ENCODE data around the gene PITX1.

DNA sequence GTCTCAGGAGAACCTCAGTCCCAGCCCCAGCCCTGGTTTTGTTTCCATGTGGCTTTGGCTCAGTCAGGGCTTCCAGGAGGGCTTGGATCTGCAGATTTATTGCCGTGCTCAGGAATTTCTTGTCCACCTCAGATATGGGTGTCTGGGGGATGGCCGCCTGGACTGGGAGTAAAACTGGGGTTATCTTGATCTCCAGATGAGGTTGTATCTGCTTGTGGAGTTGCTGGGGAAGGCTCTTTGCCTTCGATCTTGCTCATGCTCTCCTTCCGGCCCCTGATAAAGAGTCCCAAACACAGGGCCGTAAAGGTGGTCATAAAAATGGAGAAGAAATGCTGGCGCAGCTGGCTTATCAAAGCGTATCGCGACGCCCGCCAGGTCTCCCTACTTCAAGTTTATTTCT is 17.8 kb upstream of the PITX1 start:
- TF ChIP-seq ZNF274 (IDR thresholded peaks at IDR 0.05; ENCODE audit: low read depth, low read length) (no peak), SUZ12 (IDR thresholded peaks at IDR 0.05; ENCODE audit: extremely low read depth, insufficient read depth, insufficient read length) (no peak)
